ENCODE measurements around the gene MSN.
A peak's percentile ranks its signal among the peaks of the same experiment; 100 is the strongest.

MSN gene

DNA sequence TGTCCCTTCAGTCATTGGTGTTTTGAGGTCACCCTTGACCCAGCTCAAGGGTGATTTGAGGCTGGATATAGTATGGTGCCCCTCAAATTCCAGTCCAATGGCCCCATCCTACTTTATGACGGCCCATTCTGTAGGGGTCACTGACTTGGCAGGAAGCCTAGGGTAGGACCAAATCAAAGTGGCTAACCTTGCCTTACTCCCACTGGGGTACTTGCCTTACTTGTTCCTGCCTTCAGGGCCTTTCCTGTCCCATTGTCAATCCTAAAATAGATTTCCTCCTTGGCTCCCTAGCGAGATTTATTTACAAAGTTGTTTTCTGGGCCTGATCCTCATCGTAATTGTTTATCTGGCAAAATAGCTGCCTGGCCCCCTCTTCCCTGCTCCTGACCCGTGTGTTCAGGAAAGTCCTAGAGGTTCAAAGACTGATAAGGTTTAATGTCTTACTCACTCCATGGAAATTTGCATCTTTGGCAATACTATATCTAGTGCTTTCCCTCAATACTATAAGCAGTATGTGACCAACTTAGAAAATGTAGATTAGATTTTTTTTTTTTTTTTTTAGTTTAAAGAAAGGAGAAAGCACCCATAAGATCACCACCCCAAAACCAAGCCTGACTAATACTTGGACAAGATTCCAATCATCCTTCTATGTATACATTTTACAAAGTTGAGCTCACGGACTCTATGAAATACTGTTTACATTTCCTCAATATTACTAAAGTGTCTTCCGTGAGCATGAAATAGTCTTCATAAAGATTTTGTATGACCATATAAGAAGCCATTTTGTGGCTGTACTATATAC, 44.8 kb downstream of the MSN start:
- no peak for DNase-seq (ENCODE audit: low spot score)
- Mint-ChIP-seq H3K4me1 (ENCODE audit: low read depth) (peaks cover 45% of the 10 kb centered on the region), H3K4me3 (no peak overlapping the region), H3K27ac (peak overlapping the region; percentile 31), H3K36me3 (ENCODE audit: low read depth) (peaks cover 37% of the 10 kb centered on the region), H3K27me3 (ENCODE audit: low read depth) (no peaks in the 10 kb centered on the region), H3K9me3 (no peaks in the 10 kb centered on the region)

DNA sequence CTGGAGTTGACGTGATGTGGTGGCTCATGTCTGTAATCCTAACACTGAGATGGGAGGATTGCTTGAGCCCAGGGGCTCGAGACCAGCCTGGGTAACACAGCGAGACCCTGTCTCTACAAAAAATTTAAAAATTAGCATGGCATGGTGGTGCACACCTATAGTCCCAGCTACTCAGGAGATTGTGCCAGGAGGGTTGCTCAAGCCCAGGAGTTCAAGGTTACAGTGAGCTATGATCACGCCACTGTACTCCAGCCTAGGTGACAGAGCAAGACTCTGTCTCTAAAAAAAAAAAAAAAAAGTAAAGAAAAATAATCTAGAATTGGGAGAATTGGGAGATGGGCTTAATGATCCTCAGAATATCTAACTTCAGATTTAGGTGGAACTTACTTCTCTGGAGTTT, 51.1 kb downstream of the MSN start:
- no peak overlapping the region for H3K27ac Mint-ChIP-seq
- peaks cover 52% of the 10 kb centered on the region for H3K4me1 Mint-ChIP-seq (ENCODE audit: low read depth)
- peaks cover 52% of the 10 kb centered on the region for H3K36me3 Mint-ChIP-seq (ENCODE audit: low read depth)
- no peak overlapping the region for H3K4me3 Mint-ChIP-seq
- H3K9me3 Mint-ChIP-seq = no peaks in the 10 kb centered on the region
- no peaks in the 10 kb centered on the region for H3K27me3 Mint-ChIP-seq (ENCODE audit: low read depth)
- no peak for DNase-seq (ENCODE audit: low spot score)

DNA sequence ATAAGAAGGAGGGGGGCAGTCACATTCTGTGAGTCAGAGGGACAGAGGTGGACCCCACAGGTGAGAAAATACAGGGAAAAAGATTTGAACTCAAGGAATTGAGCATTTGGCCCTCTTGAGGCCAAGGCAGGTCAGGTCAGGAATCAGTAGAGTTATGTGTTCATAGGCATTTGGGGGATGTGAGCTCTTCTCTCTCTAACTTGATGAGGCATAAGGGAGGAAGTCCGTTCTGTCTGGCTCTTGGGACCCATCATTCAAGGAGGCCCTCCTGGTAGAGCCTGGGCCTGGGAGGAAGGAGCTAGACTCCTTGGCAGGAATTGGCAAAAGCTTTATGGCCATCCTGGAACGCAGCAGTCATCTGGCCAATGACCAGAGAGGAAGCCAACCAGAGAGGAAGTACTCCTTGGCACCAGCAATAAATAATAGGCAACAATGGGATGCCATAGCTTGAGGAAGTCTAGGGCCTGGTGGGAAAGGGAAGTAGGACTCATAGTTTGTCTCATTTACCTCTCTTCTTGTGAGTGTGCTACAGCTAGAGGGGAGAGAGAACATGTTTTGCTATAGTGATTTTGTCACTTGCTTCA, 53.0 kb downstream of the MSN start:
- H3K27me3 Mint-ChIP-seq (ENCODE audit: low read depth) = no peaks in the 10 kb centered on the region
- peaks cover 3% of the 10 kb centered on the region for H3K9me3 Mint-ChIP-seq
- no peak overlapping the region for H3K4me3 Mint-ChIP-seq
- H3K36me3 Mint-ChIP-seq (ENCODE audit: low read depth) = peaks cover 65% of the 10 kb centered on the region
- DNase-seq (ENCODE audit: low spot score) = no peak
- peaks cover 47% of the 10 kb centered on the region for H3K4me1 Mint-ChIP-seq (ENCODE audit: low read depth)
- peak overlapping the region; percentile 58 for H3K27ac Mint-ChIP-seq

DNA sequence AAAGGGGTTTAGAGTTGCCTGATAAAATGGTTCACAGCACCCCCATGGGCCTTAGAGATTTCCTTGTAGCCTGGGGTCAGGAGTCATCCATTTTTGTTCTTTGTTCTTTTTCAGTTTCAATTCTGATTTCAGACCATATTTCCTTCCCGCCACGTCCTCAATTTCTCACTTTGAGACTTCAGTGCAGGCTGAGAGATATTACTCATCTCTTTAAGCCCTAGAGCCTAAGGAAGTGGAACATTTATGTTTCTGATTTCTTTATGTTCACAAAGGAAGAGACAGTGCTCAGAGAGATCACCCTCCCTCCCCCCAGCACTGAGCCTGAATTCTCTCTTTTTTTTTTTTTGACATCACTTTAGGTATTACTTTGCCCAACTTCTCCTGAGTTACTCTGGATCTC, 56.3 kb downstream of the MSN start:
- peak; percentile 44 for DNase-seq (ENCODE audit: low spot score)
- peaks cover 69% of the 10 kb centered on the region for H3K36me3 Mint-ChIP-seq (ENCODE audit: low read depth)

DNA sequence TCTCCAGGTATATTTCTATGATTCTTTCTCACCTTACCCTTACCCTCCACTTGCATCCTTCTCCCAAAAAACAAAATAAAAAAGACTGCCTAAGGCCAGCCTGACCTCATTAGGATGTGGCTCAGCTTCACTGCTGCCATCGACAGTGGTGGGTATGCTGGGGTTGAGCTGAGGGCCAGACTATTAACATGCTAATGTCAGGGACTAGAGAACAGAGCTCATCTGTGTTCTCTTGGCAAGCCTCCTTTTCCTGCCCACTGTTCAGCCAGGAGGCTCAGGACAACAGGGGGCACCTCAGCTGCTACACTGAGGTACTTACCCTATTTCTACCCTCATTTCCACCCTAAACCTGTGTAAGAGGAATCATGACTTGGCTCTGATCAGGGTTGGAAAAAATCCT, 59.3 kb downstream of the MSN start:
- Mint-ChIP-seq H3K4me1 (ENCODE audit: low read depth) (peaks cover 37% of the 10 kb centered on the region), H3K36me3 (ENCODE audit: low read depth) (peaks cover 71% of the 10 kb centered on the region), H3K27ac (peak overlapping the region; percentile 42), H3K27me3 (ENCODE audit: low read depth) (no peaks in the 10 kb centered on the region), H3K9me3 (peaks cover 3% of the 10 kb centered on the region), H3K4me3 (no peak overlapping the region)
- DNase-seq (ENCODE audit: low spot score) = no peak

More for the DNA sequence above, 56.3 kb downstream of the MSN start:
- Mint-ChIP-seq H3K4me1 (ENCODE audit: low read depth) (peaks cover 51% of the 10 kb centered on the region), H3K9me3 (peaks cover 3% of the 10 kb centered on the region), H3K27ac (peak overlapping the region; percentile 77), H3K27me3 (ENCODE audit: low read depth) (no peaks in the 10 kb centered on the region), H3K4me3 (peak overlapping the region; percentile 25)

DNA sequence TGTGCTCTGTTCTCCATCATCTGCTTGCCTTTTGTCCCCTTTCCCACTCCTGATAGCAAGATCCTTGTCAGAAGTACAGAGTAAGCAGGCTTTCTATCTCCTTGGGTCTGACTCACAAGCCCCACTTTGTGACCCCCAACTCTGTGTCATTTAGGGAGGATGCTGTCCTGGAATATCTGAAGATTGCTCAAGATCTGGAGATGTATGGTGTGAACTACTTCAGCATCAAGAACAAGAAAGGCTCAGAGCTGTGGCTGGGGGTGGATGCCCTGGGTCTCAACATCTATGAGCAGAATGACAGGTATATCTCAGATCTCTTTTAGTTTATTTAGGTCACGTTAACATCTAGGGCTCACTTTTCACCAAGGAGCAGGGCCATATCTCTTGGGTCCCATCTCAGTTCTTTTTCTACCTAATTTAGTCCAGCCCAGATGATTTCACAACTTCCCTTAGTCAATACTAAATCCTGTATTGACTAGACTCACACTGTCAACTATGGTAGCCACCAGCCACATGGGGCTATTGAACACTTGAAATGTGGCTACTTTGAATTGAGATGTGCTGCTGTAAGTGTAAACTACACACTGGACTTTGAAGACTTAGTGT, 64.3 kb downstream of the MSN start:
- H3K27me3 Mint-ChIP-seq (ENCODE audit: low read depth) = no peaks in the 10 kb centered on the region
- no peaks in the 10 kb centered on the region for H3K9me3 Mint-ChIP-seq
- peaks cover 17% of the 10 kb centered on the region for H3K4me1 Mint-ChIP-seq (ENCODE audit: low read depth)
- DNase-seq (ENCODE audit: low spot score) = no peak
- H3K4me3 Mint-ChIP-seq = no peak overlapping the region
- H3K27ac Mint-ChIP-seq = peak overlapping the region; percentile 59
- peaks cover 78% of the 10 kb centered on the region for H3K36me3 Mint-ChIP-seq (ENCODE audit: low read depth)

DNA sequence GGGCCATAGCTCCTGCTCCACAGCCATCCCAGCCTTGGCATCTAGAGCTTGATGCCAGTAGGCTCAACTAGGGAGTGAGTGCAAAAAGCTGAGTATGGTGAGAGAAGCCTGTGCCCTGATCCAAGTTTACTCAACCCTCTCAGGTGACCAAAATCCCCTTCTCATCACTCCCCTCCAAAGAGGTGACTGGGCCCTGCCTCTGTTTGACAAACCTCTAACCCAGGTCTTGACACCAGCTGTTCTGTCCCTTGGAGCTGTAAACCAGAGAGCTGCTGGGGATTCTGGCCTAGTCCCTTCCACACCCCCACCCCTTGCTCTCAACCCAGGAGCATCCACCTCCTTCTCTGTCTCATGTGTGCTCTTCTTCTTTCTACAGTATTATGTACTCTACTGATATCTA, 73.5 kb downstream of the MSN start:
- Mint-ChIP-seq H3K36me3 (ENCODE audit: low read depth) (peaks cover 66% of the 10 kb centered on the region), H3K27me3 (ENCODE audit: low read depth) (no peaks in the 10 kb centered on the region), H3K4me3 (no peak overlapping the region), H3K9me3 (no peaks in the 10 kb centered on the region), H3K4me1 (ENCODE audit: low read depth) (peaks cover 24% of the 10 kb centered on the region), H3K27ac (peak overlapping the region; percentile 41)
- DNase-seq (ENCODE audit: low spot score) = no peak

DNA sequence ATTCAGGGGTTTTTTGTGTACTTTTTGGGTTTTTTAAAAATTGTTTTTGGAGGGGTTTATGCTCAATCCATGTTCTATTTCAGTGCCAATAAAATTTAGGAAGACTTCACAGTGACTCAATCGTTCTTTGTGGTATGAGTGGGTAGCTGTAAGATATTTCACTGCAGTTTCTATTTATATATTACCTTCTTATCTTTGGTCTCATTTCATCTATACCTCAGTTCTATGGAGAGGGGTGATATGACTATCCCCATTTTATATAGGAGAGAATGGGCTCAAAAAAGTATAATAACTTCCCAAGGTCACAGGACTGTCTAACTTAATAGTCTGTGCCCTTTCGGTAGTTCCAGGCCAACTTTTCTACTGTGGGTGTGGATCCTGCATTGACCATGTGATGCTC, 74.4 kb downstream of the MSN start:
- H3K4me3 Mint-ChIP-seq = no peak overlapping the region
- no peaks in the 10 kb centered on the region for H3K9me3 Mint-ChIP-seq
- no peak for DNase-seq (ENCODE audit: low spot score)
- H3K4me1 Mint-ChIP-seq (ENCODE audit: low read depth) = peaks cover 24% of the 10 kb centered on the region
- H3K27ac Mint-ChIP-seq = peak overlapping the region; percentile 41
- peaks cover 59% of the 10 kb centered on the region for H3K36me3 Mint-ChIP-seq (ENCODE audit: low read depth)
- H3K27me3 Mint-ChIP-seq (ENCODE audit: low read depth) = no peaks in the 10 kb centered on the region

GRCh38 chrX:65744965-65745364, 77.5 kb downstream of the MSN start:
- Mint-ChIP-seq H3K4me1 (ENCODE audit: low read depth) (peaks cover 34% of the 10 kb centered on the region), H3K9me3 (no peaks in the 10 kb centered on the region)

DNA sequence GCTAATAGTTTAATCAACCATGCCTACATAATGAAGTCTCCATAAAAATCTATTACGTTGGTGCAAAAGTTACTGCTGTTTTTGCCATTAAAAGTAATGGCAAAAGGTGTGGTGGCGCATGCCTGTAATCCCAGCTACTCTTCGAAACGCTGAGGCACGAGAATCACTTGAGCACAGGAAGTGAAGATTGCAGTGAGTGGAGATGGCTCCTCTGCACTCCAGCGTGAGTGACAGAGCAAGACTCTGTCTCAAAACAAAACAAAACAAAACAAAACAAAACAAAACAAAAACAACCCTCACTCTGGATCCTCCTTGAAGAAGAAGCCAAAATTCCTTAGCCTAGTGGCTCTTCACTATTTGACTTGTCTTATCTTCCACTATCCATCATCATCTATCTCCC, 78.0 kb downstream of the MSN start:
- no peak for DNase-seq (ENCODE audit: low spot score)
- Mint-ChIP-seq H3K4me1 (ENCODE audit: low read depth) (peaks cover 34% of the 10 kb centered on the region), H3K27me3 (ENCODE audit: low read depth) (no peaks in the 10 kb centered on the region), H3K4me3 (no peak overlapping the region), H3K27ac (peak overlapping the region; percentile 55), H3K9me3 (no peaks in the 10 kb centered on the region), H3K36me3 (ENCODE audit: low read depth) (peaks cover 30% of the 10 kb centered on the region)

More at GRCh38 chrX:65744965-65745364, 77.5 kb downstream of the MSN start:
- Mint-ChIP-seq H3K4me3 (no peak overlapping the region), H3K36me3 (ENCODE audit: low read depth) (peaks cover 34% of the 10 kb centered on the region), H3K27ac (no peak overlapping the region), H3K27me3 (ENCODE audit: low read depth) (no peaks in the 10 kb centered on the region)
- no peak for DNase-seq (ENCODE audit: low spot score)

DNA sequence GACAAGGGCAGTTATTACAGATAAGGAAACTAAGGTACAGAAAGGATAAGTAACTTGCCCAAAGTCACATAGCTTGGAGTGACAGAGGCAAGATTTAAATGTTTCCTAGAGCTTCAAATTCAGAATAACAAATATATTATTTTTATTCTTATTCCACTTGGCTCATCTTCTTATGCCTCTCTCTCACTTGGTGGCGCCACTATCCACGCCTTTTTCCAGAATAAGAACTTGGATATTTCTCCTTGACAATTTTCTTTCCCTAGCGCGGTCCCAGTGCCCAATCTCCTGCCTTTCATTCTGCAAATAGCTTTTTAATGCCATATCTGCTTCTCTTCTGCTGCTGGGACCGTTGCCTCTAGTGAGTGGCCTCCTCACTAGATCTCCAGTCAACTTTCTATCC, 78.5 kb downstream of the MSN start:
- Mint-ChIP-seq H3K4me1 (ENCODE audit: low read depth) (peaks cover 37% of the 10 kb centered on the region), H3K36me3 (ENCODE audit: low read depth) (peaks cover 25% of the 10 kb centered on the region), H3K27me3 (ENCODE audit: low read depth) (no peaks in the 10 kb centered on the region), H3K4me3 (no peak overlapping the region), H3K27ac (peak overlapping the region; percentile 55), H3K9me3 (no peaks in the 10 kb centered on the region)
- no peak for DNase-seq (ENCODE audit: low spot score)

DNA sequence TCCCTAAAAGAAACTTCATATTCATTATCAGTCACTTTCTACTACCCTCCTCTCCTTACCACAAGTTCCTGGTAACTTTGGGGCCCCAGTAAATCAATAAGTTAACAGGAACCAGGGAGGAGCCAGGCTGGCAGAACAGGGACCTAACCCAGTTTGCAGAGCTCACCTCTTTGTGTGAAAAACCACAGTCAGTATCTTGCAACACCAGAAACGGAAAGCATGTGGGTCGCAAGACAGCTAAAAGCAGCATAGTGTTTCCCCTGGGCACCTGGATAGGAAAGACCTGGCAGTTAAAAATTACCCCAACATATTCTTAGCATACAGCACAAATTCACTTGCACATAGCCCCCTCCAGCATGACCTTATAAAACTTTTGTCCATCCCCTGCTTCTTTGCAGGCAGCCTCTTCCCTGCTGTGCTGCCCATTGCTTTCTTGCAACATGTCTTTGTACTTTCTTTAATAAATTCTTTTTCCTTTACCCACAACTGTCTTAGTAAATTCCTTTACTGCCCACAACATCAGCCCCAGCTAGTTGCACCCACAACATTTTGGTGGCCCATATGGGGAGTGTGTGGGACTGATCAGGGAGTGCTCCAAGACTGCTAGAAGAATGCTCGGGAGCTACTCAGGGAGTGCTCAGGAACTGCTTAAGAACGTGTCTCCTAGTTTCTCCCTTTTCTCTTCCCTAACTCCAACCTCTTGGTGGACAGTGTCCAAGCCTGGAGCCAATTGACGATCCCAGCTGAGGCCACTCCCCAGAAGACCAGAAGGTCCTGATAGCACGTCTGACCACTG, 83.4 kb downstream of the MSN start:
- H3K4me1 Mint-ChIP-seq (ENCODE audit: low read depth) = peaks cover 41% of the 10 kb centered on the region
- peaks cover 12% of the 10 kb centered on the region for H3K9me3 Mint-ChIP-seq
- H3K4me3 Mint-ChIP-seq = peak overlapping the region; percentile 68
- peaks cover 14% of the 10 kb centered on the region for H3K36me3 Mint-ChIP-seq (ENCODE audit: low read depth)
- no peaks in the 10 kb centered on the region for H3K27me3 Mint-ChIP-seq (ENCODE audit: low read depth)
- DNase-seq (ENCODE audit: low spot score) = peak; percentile 15
- peak overlapping the region; percentile 81 for H3K27ac Mint-ChIP-seq

- Mint-ChIP-seq H3K9me3 (peaks cover 12% of the 10 kb centered on the region), H3K27me3 (ENCODE audit: low read depth) (no peaks in the 10 kb centered on the region), H3K36me3 (ENCODE audit: low read depth) (peaks cover 14% of the 10 kb centered on the region), H3K4me3 (peak overlapping the region; percentile 68), H3K27ac (peak overlapping the region; percentile 20), H3K4me1 (ENCODE audit: low read depth) (peaks cover 43% of the 10 kb centered on the region)
- DNase-seq (ENCODE audit: low spot score) = no peak
Measured at GRCh38 chrX:65751519-65751918, 84.1 kb downstream of the MSN start.

DNA sequence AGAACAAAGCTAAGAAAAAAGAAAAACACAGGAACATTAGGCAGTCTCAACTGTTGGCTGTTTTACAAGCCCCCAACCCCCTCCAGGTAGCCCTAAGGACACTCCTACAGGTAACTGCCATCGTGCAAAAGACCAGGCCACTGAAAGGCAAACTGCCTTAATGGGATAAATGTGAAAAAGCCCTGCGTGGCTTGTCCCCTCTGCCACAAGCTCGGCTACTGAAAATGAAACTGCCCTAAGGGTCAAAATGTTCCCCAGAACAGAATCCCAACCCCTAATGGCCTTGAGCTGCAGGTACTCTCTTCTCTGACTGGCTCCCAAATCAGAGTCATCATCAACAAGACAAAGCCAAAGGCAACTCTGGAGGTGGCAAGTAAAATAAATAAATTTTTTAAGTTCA, 84.8 kb downstream of the MSN start:
- Mint-ChIP-seq H3K9me3 (peaks cover 12% of the 10 kb centered on the region), H3K27me3 (ENCODE audit: low read depth) (no peaks in the 10 kb centered on the region), H3K4me1 (ENCODE audit: low read depth) (peaks cover 41% of the 10 kb centered on the region), H3K27ac (no peak overlapping the region), H3K36me3 (ENCODE audit: low read depth) (peaks cover 9% of the 10 kb centered on the region), H3K4me3 (no peak overlapping the region)
- DNase-seq (ENCODE audit: low spot score) = no peak

Measured in T-helper 2 cell treated with Interferon-gamma antibody and Interleukin-4, amounts not matched to agents 5 μg/mL and 100 μg/mL, for 36 hours (primary cell).